Activated CD8-positive, alpha-beta memory T cell treated with anti-CD3 and anti-CD28 coated beads for 4 hours (primary cell): ENCODE data around the gene FGGY.

ENCODE experiments used
- DNase-seq, 2 donors: peaks; one replicate each; pipeline ENCODE4 v3.0.0-alpha.2; 2020; ENCODE audit warnings: low read depth in 2 of 2

FGGY gene

DNA sequence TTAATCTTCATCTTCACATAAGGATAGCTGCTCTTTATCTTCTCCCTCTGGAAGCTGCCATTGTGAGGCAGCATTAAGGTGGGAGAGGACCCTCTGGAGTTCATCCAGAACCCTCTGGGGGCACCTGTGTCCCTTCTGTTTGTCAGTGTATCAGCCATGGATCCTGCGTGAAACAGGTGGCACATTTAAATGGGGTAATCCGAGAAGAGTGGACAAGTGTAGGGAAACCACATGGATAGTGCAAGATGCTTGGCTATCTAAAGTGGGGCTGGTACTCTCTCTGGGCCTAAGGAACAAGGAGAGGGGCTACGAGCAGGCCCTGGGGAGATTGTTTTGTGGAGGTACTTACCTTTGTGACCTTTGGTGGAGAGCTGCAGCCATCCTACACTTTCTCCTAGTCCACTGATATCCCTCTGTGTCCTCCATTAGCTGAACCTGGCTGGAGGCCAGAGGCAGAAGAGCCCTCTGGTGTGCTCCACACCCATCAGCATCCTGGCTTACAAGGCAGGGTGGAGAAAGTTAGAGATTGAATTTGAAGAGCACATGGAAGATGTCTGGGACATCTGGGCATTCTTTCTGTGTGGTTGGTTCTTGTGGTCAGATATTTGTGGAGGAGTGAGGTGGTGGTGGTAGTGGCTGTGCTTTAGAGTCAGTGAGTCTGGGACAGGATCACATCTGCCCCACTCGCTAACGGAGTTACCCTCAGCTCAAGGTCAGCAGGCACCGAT lies 117.7 kb downstream of the FGGY start:
- DNase-seq: no peak

DNA sequence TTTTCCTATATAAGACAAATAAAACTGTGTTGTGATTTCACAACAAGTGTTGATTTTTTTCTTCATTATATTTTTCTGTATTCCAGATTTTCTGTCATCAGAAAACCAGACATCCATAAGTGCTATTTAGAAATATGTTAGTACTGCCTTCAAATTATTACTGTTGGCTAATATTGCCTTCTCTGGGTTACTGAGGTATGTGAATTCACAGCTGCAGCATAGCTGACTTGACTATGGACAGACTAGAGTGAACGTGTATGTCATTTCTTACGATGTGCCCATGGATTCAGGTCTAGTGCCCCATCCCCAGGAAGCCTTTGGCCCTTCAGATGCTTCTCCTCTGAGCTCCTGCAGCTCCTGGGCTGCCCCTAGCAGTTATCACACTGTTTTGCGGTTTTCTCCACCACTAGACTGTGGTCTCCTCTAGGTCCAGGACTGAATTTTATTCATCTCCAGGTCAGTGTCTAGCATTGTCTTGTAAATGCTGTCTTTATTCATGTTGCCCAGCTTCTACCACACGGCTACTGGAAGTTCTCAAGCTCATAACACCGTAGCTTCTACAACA lies 118.5 kb downstream of the FGGY start:
- no peak for DNase-seq

DNA sequence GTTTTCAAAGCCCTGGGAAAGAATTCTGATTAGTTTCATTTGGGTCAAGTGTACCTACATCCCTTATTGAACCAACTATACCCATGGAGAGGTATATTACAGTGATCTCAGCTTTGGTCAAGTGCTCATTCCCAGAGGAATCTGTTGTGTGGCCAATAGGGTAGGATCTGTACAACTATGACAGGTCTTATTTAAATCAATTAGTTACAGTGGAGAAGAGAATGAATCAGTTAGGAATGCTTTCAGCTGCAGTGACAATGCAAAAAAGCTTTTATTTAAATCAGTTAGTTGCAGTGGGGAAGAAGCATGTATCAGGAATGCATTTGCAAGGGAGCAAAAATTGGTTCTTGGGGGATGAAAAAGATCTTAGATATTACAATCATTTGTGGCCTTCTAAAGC lies 119.0 kb downstream of the FGGY start:
- no peak for DNase-seq

DNA sequence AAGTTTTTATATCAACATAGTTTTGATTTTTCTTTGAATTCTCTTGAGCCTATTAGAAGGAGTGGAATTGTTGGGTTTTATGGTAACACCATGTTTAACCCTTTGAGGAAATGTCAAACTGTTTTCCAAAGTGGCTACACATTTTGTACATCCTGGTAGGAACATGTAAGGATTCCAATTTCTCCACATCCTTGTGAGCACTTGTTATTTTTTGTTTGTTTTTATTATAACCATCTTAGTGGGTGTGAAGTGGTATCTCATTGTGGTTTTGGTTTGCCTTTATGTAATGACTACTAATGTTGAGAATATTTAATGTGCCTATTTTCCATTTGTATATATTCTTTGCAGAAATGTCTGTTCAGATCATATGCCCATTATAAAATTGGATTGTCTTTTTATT lies 120.5 kb downstream of the FGGY start:
- no peak for DNase-seq

DNA sequence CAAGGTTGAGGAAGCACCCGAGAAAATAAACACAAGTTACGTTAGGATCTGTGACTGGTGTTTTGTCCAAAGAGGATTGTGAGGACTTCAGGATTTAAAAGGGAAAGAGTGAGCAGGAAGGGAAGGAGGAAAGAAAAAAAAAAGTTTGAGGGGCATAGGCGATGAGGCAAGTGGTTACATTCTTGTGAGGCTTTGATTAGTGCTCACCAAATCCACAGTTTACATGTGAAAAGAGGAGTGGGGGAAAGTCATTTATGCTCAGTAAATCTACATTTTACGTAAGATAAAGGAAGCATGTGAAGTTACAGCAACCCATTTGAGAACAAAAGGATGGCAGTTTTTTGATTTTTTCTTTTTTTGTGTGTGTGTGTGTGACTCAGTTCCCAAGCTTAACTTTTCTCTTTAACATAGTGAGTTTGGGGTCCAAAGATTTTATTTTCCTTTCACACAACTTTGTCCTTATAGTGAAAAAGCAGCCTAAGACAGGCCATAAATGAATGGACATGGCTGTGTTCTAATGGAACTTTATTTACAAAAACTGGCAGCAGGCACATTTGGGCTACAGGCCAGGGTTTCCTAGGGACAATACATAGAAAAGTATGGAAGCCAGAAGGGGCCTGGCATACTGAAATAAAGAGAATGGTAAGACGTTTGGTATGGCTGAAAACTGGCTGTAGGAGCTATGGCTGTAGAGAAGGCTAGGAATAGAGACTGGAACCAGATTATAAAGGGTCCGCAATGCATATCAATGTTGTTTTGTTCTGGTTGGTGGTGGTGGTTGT lies 121.7 kb downstream of the FGGY start:
- DNase-seq: no peak

DNA sequence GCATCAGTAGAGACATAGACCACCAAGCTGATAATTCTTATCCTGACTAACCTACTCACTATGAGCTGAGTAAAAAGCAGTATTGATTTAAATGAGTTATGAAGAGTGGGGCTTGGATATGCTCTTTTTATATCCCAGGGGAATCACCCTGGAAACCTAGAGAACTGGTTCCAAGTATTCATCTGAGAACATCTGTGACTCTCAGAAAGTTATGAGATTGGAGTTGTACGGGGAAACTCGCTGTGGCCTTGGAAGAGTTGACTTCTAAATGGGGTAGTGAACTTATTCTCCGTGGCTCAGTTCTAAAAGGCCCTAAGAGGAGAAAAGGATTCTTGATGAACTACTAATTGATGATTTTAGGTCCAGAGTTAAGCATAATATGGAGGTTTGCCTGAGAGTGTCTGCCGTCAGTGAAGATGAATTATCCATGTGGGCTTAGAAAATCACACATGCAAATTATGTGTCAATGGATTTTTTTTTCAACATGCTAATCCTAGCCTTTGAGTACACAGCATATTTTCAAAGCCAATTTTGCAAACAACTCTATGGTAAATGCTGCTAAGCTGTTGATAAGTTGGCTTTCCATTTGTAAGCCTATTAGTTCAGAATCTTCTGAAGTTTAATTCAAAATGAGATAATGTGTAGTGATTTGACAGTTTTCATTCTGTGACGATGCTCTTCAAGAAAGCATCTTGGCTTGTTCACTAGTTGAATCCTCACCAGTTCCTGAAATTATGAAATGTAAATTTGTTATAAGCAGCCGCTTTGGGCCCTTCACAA lies 122.7 kb downstream of the FGGY start:
- no peak for DNase-seq

DNA sequence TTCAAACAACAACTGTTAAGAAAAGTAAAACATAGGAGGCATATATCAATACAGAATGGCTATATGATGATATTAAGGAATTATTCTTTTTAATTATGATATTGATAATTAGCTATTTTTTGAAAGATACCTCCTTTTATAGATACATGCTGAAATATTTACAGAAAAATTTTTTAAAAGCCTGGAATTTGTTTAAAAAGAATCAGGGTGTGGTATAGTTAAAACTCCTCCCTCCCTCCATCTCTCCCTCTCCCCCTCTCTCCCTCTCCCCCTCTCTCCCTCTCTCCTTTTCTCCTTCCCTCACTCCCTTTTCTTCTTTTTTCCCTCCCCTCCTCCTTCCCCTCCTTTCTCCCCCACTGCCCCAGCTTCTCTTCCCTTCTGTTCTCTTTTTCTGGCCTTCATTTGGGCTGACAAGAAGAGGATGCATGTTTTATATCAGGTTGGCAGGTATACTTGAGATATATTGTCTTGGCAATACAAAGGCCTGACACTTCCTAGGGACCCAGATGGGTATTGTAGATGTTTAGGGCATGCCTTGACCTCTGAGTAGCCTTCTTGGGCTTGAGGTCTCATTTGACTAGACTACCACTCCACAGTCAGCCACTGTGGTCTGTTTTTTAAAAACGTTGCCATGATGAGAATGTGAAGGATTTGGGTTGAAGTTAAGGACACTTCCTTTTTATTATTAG lies 124.5 kb downstream of the FGGY start:
- no peak for DNase-seq

DNA sequence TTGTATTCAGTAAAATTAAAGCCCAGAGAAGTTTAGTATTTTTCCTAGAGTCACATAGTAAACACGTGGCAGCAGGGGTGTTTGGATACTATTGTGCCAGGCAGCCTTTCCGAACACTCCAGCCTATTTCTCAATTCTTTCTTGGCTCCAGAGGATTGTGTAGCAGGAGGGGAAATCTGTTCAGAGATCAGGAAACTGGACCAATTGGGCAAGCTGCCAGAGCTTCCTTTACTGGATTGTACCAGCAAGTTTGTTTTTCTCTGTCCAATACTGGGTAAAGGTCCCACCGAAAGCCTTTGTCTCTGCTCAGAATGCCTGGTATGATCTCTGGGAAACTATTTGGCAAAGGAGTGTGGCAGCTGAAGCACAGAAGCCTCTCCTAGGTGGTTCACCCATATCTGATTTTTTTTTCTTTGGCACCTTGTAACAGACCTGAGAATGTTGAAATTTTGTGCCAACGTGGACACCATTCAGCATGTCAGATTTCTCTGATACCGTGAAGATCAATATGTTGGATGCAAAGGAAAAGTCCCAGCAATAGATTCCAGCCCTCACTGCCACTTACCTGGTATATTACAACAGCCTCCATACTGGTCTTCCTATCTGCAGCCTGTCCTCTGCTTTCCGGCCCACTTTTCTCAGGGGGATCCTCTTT lies 126.2 kb downstream of the FGGY start:
- no peak for DNase-seq

DNA sequence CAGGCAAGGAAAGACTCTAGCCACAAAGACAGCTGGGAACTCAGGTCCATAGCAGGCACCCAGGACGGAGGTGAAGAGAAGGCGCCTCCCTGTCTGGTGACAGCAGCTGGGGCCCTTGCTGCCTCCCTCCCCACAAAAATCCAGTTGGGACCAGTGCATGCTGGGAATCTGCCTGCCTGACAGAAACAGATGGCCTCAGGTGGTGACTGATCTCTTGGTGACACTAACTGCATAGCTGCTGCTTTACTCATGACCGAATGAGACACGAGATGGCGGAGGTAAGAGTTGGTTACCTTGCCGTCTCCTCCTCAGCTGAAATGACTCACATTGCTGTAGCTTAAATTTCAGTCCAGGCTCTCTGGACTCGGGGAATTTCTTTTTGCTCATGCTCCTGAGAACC lies 130.3 kb downstream of the FGGY start:
- no peak for DNase-seq

DNA sequence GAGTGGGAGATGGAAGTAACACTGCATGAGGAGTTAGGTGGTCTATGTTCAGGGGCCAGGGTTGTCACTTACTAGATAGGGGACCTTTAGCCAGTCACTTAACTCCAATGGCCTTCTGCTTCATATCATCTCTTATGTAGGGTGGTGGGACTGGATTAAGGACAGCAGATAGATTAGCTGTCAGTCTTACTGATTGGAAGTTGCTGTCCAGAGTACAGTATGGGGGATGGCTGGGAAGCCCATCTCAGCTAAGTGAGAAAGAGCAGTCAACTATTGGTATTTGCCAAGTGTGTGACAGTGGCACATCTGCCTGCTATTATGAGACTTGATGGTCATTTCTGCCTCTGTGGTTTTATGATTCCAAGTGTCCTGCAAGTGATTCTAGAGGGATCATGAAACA lies 130.9 kb downstream of the FGGY start:
- no peak for DNase-seq

DNA sequence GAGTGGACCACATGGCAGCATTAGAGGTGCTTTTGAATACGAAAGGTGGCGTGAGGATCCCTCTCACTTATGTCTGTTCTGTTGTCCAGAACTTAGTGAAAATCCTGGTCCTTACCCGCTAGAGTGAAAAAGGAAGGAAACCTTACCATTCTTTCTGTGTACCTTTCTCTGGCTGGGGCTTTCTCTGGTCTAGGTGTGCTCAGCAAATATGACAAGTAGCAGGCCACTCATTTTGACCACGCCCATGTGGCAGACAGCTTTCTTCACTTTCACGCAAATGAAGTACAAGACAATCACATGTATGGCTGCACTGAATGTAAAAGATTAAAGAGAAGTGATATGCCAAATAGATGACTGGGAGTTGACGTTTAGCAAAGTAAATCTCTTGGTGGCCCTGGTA lies 131.9 kb downstream of the FGGY start:
- no peak for DNase-seq

DNA sequence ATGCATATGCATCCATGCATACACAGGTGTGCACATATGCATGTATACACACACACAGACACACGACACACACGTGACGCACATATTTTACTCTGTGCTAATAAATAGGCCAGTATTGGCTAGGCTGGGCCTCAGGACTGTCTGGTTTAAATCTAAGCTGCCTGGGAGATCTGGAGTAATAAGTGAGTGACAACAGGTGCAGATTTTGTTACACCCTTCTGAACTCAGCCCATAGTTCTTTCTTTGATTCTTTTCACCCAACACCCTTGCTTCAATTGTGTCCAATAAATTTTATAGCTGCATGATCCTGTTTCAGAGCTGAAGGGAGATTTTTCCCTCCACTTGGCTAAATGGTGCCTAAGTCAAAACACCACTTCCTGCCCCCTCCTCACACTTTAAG lies 132.8 kb downstream of the FGGY start:
- DNase-seq: no peak

DNA sequence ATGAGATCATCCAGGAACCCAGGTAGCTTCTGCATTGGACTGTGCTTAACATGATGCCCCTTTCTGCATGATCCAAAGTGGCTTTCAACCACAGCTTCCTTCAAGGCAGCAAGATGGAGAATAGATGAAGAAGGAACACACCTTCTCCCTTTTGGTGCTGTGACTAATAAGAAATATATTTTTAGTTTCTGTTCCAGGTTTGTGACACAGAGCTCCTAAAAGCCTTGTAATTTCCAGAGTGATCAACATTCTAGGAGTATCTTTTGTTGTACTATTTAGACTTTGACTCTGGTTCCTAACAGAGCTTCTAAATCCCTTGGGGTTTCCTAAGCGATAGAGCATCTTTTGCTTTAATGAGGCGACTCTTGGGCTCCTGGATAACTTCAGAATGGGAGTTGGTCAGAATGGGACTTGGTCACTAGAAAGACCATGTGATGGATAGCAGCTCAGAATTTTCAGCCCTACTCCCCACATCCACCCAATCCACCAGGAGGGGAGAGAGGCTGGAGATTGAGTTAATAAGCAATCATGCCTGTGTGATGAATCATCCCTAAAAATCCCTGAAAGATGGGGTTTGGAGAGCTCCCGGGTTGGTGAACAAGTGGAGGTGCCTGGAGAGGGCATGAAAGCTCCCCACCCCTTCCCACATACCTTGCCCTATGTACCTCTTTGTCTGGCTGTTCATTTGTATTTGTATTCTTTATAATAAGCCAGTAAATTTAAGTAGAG lies 134.8 kb downstream of the FGGY start:
- DNase-seq: no peak

DNA sequence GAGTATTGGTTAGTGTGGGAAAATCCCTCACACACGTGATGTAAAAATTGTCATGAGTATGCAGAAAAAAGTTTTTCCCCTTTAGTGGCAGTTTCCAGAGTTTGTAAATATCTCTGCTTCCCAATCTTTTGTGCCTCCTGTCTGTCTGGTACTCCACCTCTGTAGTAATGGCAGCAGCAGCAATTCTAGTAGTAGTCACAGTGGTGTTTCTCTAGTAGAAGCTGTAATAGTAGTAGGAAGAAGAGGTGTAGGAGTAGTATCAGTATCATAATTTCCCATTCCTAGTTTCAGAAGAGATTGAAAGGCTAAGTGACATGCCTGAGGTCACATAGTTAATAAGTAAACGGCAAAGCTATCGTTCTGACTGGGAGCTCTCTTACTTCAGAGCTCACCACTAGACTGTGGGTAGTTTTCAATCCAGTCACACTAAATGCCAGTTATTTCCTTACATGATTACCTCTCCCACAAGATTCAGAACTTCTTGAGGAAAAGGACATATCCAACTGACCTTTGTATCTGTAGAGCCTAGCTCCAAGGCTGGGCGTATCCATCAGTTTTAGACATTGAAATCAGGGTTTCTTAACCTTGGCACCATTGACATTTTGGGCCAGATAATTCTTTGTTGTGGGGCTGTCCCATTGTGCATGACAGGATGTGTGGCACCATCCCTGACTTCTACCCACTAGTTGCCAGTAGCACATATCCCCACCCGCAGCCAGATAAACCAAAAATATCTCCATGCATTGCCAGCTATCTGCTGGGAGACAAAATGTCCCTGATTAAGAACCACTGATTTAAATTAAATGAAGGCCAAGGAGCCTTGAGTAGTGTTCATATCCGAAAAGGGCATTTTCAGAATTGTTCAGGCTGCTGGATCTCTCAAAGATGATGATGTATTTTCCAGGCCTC lies 135.9 kb downstream of the FGGY start:
- no peak for DNase-seq

DNA sequence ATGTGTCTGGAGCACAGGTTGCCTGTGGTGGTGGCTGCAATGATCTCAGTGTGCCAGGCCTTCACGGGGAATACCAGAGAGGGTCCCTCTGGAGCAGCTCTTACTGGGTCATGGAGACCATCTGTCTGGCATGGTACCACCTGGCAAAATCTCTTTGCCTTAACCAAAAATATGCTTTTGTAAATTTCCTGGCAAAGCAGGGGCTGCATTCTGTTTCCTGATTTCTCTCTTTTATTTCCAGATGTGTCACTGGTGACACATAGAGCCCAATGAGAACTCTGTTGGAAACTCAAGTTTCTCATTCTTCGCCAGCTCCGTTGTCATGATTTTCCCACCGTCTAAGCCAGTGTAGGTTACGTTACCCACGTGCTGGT lies 136.5 kb downstream of the FGGY start:
- no peak for DNase-seq

DNA sequence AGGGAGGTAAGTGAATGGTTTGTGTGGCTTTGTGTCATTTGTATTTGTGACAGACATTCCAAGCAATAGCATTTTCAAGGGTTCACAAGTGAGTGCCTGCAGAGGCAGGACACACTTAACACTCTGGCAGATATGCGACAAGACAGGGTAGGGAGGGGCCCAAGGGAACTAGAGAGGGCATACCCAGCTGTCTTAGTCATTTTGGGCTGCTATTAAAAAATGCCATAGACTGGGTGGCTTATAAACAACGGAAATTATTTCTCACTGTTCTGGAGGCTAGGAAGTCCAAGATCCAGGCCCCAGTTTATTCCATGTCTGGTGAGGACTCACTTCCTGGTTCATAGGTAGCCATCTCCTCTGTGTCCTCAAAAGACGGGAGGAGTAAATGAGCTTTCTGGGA lies 137.4 kb downstream of the FGGY start:
- DNase-seq: no peak

DNA sequence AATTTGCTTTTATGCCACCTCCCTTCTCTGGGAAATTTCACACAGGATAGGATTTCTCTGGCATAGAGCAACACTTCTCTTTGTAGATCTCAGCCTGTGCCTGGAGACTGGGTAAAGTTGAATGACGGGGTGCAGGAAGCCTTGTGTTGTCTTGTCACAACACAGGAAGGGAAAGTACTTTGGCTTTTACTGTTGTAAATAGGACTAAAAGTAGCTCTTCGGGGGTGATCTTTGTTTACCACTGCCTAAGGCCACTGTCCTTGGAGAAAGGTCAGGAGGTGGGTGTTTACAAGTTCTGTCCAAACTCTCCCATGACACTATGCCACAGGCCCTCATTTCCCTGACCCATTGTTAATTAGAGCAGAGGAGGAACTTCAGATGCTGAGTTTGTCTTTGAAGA lies 139.7 kb downstream of the FGGY start:
- no peak for DNase-seq

DNA sequence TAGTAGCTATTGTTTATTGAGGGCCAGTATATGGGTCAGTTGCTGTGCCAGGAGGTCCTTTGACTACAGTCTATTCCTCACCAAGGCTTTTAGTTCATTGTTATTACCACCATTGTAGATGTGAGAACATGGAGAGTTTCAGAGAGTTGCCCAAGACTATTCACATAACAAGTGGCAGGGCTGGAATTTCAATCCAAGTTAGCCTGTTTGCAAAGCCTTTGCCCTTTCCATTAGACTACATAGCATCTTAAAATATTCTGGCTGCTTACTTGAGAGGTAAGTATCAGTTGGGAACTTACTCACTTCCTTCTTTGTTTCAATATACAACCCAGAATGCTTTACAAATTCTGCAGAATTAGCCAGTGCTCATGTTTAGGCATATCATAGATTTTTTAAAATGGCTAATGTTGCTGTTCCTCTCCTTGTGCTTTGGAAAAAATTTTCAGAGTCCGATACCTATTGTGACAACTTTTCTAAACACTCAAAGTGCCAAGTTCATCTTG lies 141.2 kb downstream of the FGGY start:
- no peak for DNase-seq

DNA sequence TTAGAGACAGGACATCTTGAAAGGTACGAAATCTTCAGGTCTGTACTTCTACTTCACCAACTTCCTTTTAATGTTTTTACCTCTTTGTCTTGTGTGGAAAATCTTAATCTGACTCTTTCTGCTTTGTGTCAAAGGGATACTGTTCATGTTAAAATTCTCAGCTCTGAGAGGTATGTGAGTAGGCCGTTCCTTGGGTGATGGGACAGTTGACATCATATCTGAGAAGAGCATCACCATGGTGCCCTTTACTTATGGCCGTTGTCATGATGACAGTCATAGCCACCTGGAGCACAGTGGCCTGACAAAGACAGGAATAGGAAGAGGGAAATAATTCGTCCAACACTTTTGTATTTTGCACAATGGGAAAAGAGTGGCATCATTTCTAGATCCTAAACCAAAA lies 145.6 kb downstream of the FGGY start:
- no peak for DNase-seq
